Keratinocyte (primary cell): ENCODE measurements around the gene CNTNAP2.

ENCODE experiments used
- EZH2 ChIP-seq: IDR thresholded peaks from one replicate; pipeline ENCODE4 v1.6.1; 2012; ENCODE audit warnings: inconsistent platforms, mild to moderate bottlenecking, low read length, moderate library complexity
- TF ChIP-seq, protein P1 (sequence below), 3 experiments: IDR thresholded peaks in 1 of 3; conservative IDR thresholded peaks in 1 of 3; optimal IDR thresholded peaks in 1 of 3; 2 replicates in 2 of 3; 3 replicates in 1 of 3; pipeline versions ENCODE3 to v1.5.1; 2011; ENCODE audit warnings: low read length in 3 of 3, mild to moderate bottlenecking in 3 of 3, moderate library complexity in 2 of 3, control low read depth in 1 of 3, inconsistent platforms in 1 of 3; ENCODE audit not compliant: insufficient read depth in 2 of 3; ENCODE audit errors: extremely low read depth in 1 of 3

DNA sequence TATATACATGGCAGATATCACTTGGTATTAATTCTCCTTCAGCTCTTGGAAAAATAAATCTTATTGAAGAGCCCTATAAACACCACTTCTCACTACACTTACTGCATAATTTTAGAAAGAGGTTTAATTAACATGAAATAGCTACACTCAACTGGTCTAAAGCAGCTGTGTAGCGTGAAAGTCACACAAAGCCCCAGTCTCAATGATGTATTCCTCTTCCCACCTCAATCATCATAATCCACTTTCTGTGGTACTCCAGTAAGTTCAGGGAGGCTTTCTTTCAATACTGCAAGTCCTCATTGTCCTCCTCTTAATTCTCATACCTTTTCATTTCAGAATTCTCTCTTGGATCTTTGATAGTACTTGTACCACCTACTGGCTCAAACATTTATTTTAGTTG is 688.0 kb downstream of the CNTNAP2 start:
- TF ChIP-seq, protein P1, sequence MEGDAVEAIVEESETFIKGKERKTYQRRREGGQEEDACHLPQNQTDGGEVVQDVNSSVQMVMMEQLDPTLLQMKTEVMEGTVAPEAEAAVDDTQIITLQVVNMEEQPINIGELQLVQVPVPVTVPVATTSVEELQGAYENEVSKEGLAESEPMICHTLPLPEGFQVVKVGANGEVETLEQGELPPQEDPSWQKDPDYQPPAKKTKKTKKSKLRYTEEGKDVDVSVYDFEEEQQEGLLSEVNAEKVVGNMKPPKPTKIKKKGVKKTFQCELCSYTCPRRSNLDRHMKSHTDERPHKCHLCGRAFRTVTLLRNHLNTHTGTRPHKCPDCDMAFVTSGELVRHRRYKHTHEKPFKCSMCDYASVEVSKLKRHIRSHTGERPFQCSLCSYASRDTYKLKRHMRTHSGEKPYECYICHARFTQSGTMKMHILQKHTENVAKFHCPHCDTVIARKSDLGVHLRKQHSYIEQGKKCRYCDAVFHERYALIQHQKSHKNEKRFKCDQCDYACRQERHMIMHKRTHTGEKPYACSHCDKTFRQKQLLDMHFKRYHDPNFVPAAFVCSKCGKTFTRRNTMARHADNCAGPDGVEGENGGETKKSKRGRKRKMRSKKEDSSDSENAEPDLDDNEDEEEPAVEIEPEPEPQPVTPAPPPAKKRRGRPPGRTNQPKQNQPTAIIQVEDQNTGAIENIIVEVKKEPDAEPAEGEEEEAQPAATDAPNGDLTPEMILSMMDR (optimal IDR thresholded peaks at IDR 0.05 in 1 of 3, IDR thresholded peaks at IDR 0.05 in 1 of 3, conservative IDR thresholded peaks at IDR 0.05 in 1 of 3; ENCODE audit: extremely low read depth in 1 of 3, insufficient read depth in 2 of 3, low read length in 3 of 3), result no peak
- no peak for TF ChIP-seq EZH2
